Mesothelial cell of epicardium (in vitro differentiated cells): Measurements from ENCODE around the gene CCNY. TPM values are rescaled to one million over a fixed set of nuclear protein-coding genes. Genes with fewer than 3 reads are reported as not detected.

Source experiments
- DNase-seq, 2 experiments: peaks; one replicate each; pipeline ENCODE4 v3.0.0; 2021; ENCODE audit warnings: low spot score in 2 of 2; ENCODE audit not compliant: unreplicated experiment in 2 of 2
- H3K27ac Mint-ChIP-seq: 2 replicates; pipeline ENCODE4 v1.8.0; 2021; ENCODE audit warnings: mixed read lengths
- H3K27me3 Mint-ChIP-seq: 2 replicates; pipeline ENCODE4 v1.8.0; 2021; ENCODE audit warnings: low read depth, mixed read lengths
- H3K36me3 Mint-ChIP-seq: 2 replicates; pipeline ENCODE4 v1.8.0; 2021; ENCODE audit warnings: mixed read lengths
- H3K4me1 Mint-ChIP-seq: 2 replicates; pipeline ENCODE4 v1.8.0; 2021; ENCODE audit warnings: mixed read lengths
- H3K4me3 Mint-ChIP-seq: 2 replicates; pipeline ENCODE4 v1.8.0; 2021; ENCODE audit warnings: mild to moderate bottlenecking, moderate library complexity, mixed read lengths
- H3K9me3 Mint-ChIP-seq: 2 replicates; pipeline ENCODE4 v1.8.0; 2021; ENCODE audit warnings: mixed read lengths
- total RNA-seq: library from RNA; stranded (reverse); gene quantifications from 3 replicates; pipeline ENCODE4 v1.2.1, GENCODE V29; 2021
- TF ChIP-seq, protein P1 (sequence below): fragments of 200-600 bp; sonication (generic); IDR thresholded peaks from one replicate; pipeline ENCODE4 v1.5.0; 2021; ENCODE audit warnings: antibody characterized with exemption; ENCODE audit not compliant: unreplicated experiment

CCNY gene
- total RNA-seq, 1 donor from 2014 or later: 75.4 TPM

DNA sequence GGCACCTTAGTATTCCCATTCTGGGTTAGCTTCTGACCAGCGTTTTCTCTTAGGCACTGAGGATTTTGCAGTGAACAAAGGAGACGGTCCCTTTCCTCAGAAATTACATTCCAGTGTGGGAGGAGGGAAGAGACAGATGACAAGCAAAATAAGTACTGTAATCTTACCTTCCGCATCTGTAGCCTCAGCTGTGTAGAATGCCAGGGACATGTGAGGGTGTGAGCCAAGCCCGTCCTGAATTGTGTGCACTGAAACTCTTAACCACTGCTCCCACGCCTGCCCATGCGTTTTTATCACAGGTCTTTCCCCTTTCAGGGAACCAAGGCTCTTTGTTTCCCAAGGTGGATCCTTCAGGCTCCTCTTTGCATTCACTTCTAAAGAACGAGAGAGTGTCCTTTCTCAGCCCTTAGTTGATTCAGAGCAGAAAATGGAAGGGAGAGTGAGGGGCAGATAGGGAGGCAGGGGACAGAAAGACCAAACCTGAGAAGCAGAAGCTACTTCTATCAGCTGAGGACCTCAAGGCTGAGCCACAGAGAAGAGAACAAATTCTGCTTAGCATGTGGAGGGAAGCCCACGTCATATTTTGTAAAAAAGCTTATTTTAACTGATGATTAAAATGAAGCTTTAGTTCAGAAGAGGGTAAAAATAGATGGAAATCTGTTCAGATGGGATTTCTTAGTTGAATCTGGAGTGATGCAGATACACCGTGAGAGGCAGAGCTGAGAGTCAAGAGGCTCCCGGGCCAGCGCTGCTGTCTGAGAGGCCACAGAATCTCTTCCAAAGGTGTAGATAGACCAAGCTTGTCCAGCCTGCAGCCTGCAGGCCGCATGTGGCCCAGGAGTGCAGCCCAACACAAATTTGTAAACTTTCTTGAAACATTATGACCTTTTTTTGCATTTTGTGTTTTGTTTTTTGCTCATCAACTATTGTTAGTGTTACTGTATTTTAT lies 122.5 kb downstream of the CCNY start:
- no peak for DNase-seq
- Mint-ChIP-seq H3K27ac (peak overlapping the region; percentile 17), H3K36me3 (no peaks in the 10 kb centered on the region), H3K27me3 (no peaks in the 10 kb centered on the region), H3K4me1 (peaks cover 15% of the 10 kb centered on the region), H3K9me3 (no peaks in the 10 kb centered on the region), H3K4me3 (no peak overlapping the region)
- TF ChIP-seq, protein P1, sequence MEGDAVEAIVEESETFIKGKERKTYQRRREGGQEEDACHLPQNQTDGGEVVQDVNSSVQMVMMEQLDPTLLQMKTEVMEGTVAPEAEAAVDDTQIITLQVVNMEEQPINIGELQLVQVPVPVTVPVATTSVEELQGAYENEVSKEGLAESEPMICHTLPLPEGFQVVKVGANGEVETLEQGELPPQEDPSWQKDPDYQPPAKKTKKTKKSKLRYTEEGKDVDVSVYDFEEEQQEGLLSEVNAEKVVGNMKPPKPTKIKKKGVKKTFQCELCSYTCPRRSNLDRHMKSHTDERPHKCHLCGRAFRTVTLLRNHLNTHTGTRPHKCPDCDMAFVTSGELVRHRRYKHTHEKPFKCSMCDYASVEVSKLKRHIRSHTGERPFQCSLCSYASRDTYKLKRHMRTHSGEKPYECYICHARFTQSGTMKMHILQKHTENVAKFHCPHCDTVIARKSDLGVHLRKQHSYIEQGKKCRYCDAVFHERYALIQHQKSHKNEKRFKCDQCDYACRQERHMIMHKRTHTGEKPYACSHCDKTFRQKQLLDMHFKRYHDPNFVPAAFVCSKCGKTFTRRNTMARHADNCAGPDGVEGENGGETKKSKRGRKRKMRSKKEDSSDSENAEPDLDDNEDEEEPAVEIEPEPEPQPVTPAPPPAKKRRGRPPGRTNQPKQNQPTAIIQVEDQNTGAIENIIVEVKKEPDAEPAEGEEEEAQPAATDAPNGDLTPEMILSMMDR: no peak

DNA sequence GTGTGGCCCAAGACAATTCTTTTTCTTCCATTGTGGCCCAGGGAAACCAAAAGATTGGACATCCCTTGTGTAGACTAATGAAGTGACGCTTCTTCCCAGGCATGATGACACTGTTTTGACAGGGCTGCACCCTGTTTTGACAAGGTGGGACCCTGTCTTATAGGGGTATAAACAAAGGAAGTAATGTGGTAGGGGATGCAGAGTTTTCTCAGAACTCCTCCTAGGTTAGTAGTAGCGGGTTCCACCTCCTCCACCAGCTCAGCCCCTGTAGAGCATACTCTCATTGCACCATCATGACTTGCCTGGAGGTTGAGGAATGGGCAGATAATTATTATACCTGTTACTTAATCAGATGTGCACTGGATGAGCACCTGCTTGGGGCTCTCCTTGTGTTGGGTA lies 123.1 kb downstream of the CCNY start:
- Mint-ChIP-seq H3K4me3 (no peak overlapping the region), H3K27me3 (no peaks in the 10 kb centered on the region), H3K4me1 (peaks cover 15% of the 10 kb centered on the region), H3K36me3 (no peaks in the 10 kb centered on the region), H3K27ac (no peak overlapping the region), H3K9me3 (no peaks in the 10 kb centered on the region)
- DNase-seq: no peak
- TF ChIP-seq, protein P1: no peak

DNA sequence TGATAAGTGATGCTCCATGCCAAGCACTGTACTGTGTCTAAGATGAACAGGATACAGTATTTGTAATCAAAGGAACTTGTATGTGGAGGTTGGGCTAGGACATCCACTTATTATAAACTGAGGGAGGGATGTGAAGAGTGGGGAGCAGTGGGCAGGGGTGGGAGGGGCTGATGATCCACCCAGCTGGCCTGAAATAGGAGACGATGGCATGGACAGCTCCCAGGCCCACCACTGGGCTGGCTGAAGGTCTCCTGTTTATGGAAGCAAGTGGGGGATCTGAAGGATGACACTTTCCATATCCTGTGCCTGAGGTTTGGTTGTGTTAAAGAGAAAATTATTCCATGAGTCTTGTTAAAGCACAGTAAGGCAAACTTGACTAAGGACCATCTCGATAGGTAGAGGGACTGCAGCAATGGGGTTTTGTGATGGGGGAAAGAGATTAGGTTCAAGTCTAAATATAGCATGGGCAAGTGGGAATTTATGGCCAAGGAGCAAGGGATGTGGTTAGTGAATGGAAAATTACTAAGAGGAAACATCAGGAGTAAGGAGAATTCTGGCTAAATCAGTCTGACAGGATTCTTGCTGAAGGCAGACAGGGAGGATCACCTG lies 124.6 kb downstream of the CCNY start:
- no peak overlapping the region for H3K4me3 Mint-ChIP-seq
- TF ChIP-seq, protein P1: no peak
- no peaks in the 10 kb centered on the region for H3K36me3 Mint-ChIP-seq
- H3K27me3 Mint-ChIP-seq: no peaks in the 10 kb centered on the region
- no peak for DNase-seq
- peaks cover 15% of the 10 kb centered on the region for H3K4me1 Mint-ChIP-seq
- H3K27ac Mint-ChIP-seq: no peak overlapping the region
- no peaks in the 10 kb centered on the region for H3K9me3 Mint-ChIP-seq

DNA sequence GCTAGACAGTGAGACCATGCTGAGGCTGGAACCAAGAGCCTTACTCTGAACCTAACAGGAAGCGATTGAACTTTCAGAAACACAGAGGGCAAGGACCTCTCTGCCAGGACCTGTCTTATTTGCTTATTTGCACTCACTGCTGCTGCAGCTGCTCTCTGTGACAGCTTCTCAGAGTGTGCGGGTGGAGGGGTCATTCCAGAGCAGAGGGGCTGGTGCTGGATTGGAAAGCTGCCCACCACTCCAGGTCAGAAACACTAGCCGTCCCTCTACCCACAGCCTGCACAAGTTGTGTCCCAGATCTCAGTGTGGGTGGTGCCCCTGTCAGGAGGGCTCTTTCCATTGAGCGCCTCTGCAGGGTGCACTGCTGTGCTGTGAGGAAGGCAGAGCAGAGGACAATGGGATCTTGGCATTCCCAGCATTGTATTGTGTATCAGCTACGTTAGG lies 126.2 kb downstream of the CCNY start:
- H3K9me3 Mint-ChIP-seq: no peaks in the 10 kb centered on the region
- H3K27me3 Mint-ChIP-seq: no peaks in the 10 kb centered on the region
- no peak overlapping the region for H3K4me3 Mint-ChIP-seq
- TF ChIP-seq, protein P1: no peak
- no peak for DNase-seq
- H3K4me1 Mint-ChIP-seq: peaks cover 15% of the 10 kb centered on the region
- no peaks in the 10 kb centered on the region for H3K36me3 Mint-ChIP-seq
- no peak overlapping the region for H3K27ac Mint-ChIP-seq

DNA sequence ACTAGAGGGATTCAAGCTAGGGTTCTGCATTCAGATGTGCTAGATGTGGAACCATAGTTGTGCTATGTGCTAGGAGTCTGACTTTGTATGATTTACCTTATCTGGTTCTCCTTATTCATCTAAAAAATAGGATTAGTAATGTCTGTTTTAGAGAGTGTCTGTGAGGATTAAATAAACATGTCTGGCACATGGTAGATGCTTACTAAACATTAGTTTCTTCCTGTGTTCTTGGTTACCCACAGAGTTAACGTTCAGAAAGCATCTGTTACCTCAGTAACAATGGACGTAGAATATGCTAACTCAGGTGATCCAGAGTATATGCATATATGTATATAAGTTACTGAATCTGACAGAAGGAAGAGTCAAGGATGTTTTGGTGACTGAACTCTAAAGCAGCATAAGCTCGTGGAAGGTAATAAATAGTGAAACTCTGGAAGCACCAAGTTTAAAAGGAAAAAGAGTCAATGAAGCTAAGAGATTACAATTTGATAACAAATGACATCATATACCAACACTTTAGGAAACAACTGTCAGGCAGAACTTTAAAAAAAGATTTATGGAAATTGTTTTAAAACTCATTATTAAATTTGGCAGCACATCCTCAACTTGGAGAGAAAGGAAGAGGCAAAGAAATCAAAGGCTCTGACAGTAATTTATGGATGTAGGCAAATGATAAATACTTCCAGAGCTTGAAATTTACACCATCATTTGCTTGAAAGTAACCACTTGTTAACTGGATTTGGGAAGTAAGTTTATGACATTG lies 127.0 kb downstream of the CCNY start:
- no peak for DNase-seq

More for the DNA sequence above, 127.0 kb downstream of the CCNY start:
- Mint-ChIP-seq H3K36me3 (no peaks in the 10 kb centered on the region), H3K27me3 (no peaks in the 10 kb centered on the region), H3K4me1 (peaks cover 15% of the 10 kb centered on the region), H3K27ac (no peak overlapping the region), H3K4me3 (no peak overlapping the region), H3K9me3 (no peaks in the 10 kb centered on the region)
- TF ChIP-seq, protein P1: no peak
